ENCODE measurements around the gene NACC1. TPM values are rescaled to one million over a fixed set of nuclear protein-coding genes. Genes with fewer than 3 reads are reported as not detected.

NACC1 gene
- total and polyA plus RNA-seq, 2 of the 13 experiments (the other 11 are each of a cell fraction or from before 2014, with no cell fraction given) = 31.8 to 42.3 TPM

GRCh38 chr19:13155472-13156359 lies 37.7 kb downstream of the NACC1 start (continued):
- peak; percentile 40; the same call in 1 of the 2 replicates for TF ChIP-seq ZBTB2 (CRISPR knock-in tag; IDR thresholded peaks at IDR 0.05; ENCODE audit: low read depth)
- TF ChIP-seq CBX2 (IDR thresholded peaks at IDR 0.05; ENCODE audit: low read depth, low read length) = no peak
- TF ChIP-seq CBX2 (CRISPR knock-in tag; IDR thresholded peaks at IDR 0.05; ENCODE audit: low read depth) = no peak
- TF ChIP-seq POLR2AphosphoS5 (IDR thresholded peaks at IDR 0.05; ENCODE audit: low read depth, low read length) = peak; percentile 25
- TF ChIP-seq ZNF101 (CRISPR knock-in tag; IDR thresholded peaks at IDR 0.05; ENCODE audit: borderline replicate concordance, low read depth) = no peak
- no peak for TF ChIP-seq SP2 (CRISPR knock-in tag; IDR thresholded peaks at IDR 0.05)
- TF ChIP-seq MAF1 (CRISPR knock-in tag; IDR thresholded peaks at IDR 0.05; ENCODE audit: borderline replicate concordance) = no peak
- no peak for TF ChIP-seq ZNF253 (CRISPR knock-in tag; IDR thresholded peaks at IDR 0.05; ENCODE audit: borderline replicate concordance)
- no peak for TF ChIP-seq U2AF1 (optimal IDR thresholded peaks at IDR 0.05; ENCODE audit: low read depth, low read length)
- TF ChIP-seq HBP1 (CRISPR knock-in tag; IDR thresholded peaks at IDR 0.05; ENCODE audit: low read depth) = no peak
- TF ChIP-seq ZNF572 (CRISPR knock-in tag; IDR thresholded peaks at IDR 0.05) = no peak
- no peak for TF ChIP-seq RFXANK (CRISPR knock-in tag; IDR thresholded peaks at IDR 0.05)
- TF ChIP-seq PHF21A (CRISPR knock-in tag; IDR thresholded peaks at IDR 0.05) = peak; percentile 67
- no peak for TF ChIP-seq ADNP (CRISPR knock-in tag; IDR thresholded peaks at IDR 0.05)
- no peak for TF ChIP-seq ZBTB38 (CRISPR knock-in tag; IDR thresholded peaks at IDR 0.05)
- peak; percentile 87 for TF ChIP-seq ZBTB7A (CRISPR knock-in tag; IDR thresholded peaks at IDR 0.05)
- TF ChIP-seq NR1H2 (CRISPR knock-in tag; IDR thresholded peaks at IDR 0.05; ENCODE audit: borderline replicate concordance, low read depth) = no peak
- TF ChIP-seq ZFP1 (CRISPR knock-in tag; IDR thresholded peaks at IDR 0.05) = no peak
- TF ChIP-seq KLF11 (CRISPR knock-in tag; IDR thresholded peaks at IDR 0.05) = no peak
- peak; percentile 10; the same call in 1 of the 2 replicates for TF ChIP-seq MYC (CRISPR knock-in tag; IDR thresholded peaks at IDR 0.05; ENCODE audit: borderline replicate concordance)
- TF ChIP-seq ZNF790 (CRISPR knock-in tag; IDR thresholded peaks at IDR 0.05; ENCODE audit: borderline replicate concordance) = no peak
- TF ChIP-seq ZFP62 (CRISPR knock-in tag; IDR thresholded peaks at IDR 0.05) = no peak
- no peak for TF ChIP-seq ATF3 (CRISPR knock-in tag; IDR thresholded peaks at IDR 0.05)
- no peak for TF ChIP-seq SMARCC2 (IDR thresholded peaks at IDR 0.05)
- TF ChIP-seq ZNF235 (CRISPR knock-in tag; IDR thresholded peaks at IDR 0.05; ENCODE audit: borderline replicate concordance) = no peak
- TF ChIP-seq AGO1 (IDR thresholded peaks at IDR 0.05; ENCODE audit: low read depth, low read length, poor library complexity, severe bottlenecking) = peak; percentile 94
- TF ChIP-seq ARID2 (CRISPR knock-in tag; IDR thresholded peaks at IDR 0.05; ENCODE audit: borderline replicate concordance) = no peak
- no peak for TF ChIP-seq NFYB (CRISPR knock-in tag; IDR thresholded peaks at IDR 0.05)
- TF ChIP-seq ZNF556 (CRISPR knock-in tag; IDR thresholded peaks at IDR 0.05; ENCODE audit: borderline replicate concordance) = no peak
- peak; percentile 51; the same call in 1 of the 2 replicates for TF ChIP-seq NCOR1 (IDR thresholded peaks at IDR 0.05; ENCODE audit: borderline replicate concordance, low read length)
- TF ChIP-seq ZNF674 (CRISPR knock-in tag; IDR thresholded peaks at IDR 0.05; ENCODE audit: low read depth) = no peak

All from HepG2 (cell line).